Testis (tissue), 3 donors: ENCODE measurements around the gene TLK1. TPM values are rescaled to one million over a fixed set of nuclear protein-coding genes. Genes with fewer than 3 reads are reported as not detected.
A peak's percentile ranks its signal among the peaks of the same experiment; 100 is the strongest.

Source experiments
- DNase-seq: peaks from one replicate; pipeline ENCODE4 v3.0.0-alpha.2; 2019
- H3K27ac ChIP-seq, 2 donors: fragments of 200-600 bp; sonication (generic); one replicate each; pipeline ENCODE4 v1.5.1; 2019
- H3K27me3 ChIP-seq: fragments of 200-600 bp; sonication (generic); one replicate; pipeline ENCODE4 v1.5.1; 2019
- H3K36me3 ChIP-seq: fragments of 200-600 bp; sonication (generic); one replicate; pipeline ENCODE4 v1.5.1; 2017; ENCODE audit warnings: low read depth; ENCODE audit errors: missing control alignments
- H3K4me1 ChIP-seq: fragments of 200-600 bp; sonication (generic); one replicate; pipeline ENCODE4 v1.5.1; 2019
- H3K4me3 ChIP-seq, 2 donors: fragments of 200-600 bp; sonication (generic); one replicate each; pipeline ENCODE4 v1.5.1; 2017 to 2019
- H3K9me3 ChIP-seq: fragments of 200-600 bp; sonication (generic); one replicate; pipeline ENCODE4 v1.5.1; 2017
- CTCF ChIP-seq, 3 experiments: fragments of 450-650 bp in 2 of 3; fragments of 200-600 bp in 1 of 3; sonication (generic) in 1 of 3; IDR thresholded peaks; one replicate each; pipeline ENCODE4 v1.5.1; 2016 to 2019; ENCODE audit warnings: antibody characterized with exemption in 3 of 3, mild to moderate bottlenecking in 2 of 3, moderate library complexity in 1 of 3
- POLR2A ChIP-seq: fragments of 450-650 bp; IDR thresholded peaks from one replicate; pipeline ENCODE4 v1.6.1; 2017; ENCODE audit warnings: antibody characterized with exemption, mild to moderate bottlenecking, moderate library complexity
- WGBS, 2 donors: methylation state at CpG; one replicate each; pipeline ENCODE4 v1.1.5; 2018; 5-methylcytosine and 5-hydroxymethylcytosine counted together
- intact Hi-C: fragments of 100-400 bp; cut with DNase I; formaldehyde crosslinking; loops from one replicate; pipeline ENCODE4 v1.15.1; 2023; ENCODE audit warnings: low total_unique reads
- polyA plus RNA-seq: library from polyadenylated mRNA; stranded (reverse); fragments of 350-450 nt; fragmentation: Illumina TruSeq; extraction: RNeasy Lipid Tissue Mini Kit (QIAGEN cat#74804); gene quantifications from one replicate; pipeline ENCODE4 v1.2.3, GENCODE V29; 2014; ENCODE audit warnings: low read depth, low replicate concordance; ENCODE audit not compliant: insufficient read depth
- total RNA-seq, 2 donors: library from RNA; depleted of rRNA; stranded (reverse); fragments of >200 nt; gene quantifications; one replicate each; pipeline ENCODE4 v1.2.3, GENCODE V29; 2016

The TLK1 gene
- total and polyA plus RNA-seq, 3 donors from 2014 or later, result 36.8 to 112 (median 110) TPM

GRCh38 chr2:171141320-171141719 is 19.4 kb downstream of the TLK1 start:
- H3K9me3 ChIP-seq, result no peaks in the 10 kb centered on the region
- no peak for DNase-seq
- H3K27ac ChIP-seq, result no peak overlapping the region
- peaks cover 17% of the 10 kb centered on the region for H3K4me1 ChIP-seq
- 67% methylated on average over 1 of the region's 1 CpG for WGBS, 2 donors
- H3K36me3 ChIP-seq, result no peaks in the 10 kb centered on the region
- H3K4me3 ChIP-seq, result no peak overlapping the region
- no peak for TF ChIP-seq POLR2A
- peak in 1 of 3 experiments; percentile 4 for TF ChIP-seq CTCF (IDR thresholded peaks at IDR 0.05)
- intact Hi-C loops, result no loop called here
- no peaks in the 10 kb centered on the region for H3K27me3 ChIP-seq

DNA sequence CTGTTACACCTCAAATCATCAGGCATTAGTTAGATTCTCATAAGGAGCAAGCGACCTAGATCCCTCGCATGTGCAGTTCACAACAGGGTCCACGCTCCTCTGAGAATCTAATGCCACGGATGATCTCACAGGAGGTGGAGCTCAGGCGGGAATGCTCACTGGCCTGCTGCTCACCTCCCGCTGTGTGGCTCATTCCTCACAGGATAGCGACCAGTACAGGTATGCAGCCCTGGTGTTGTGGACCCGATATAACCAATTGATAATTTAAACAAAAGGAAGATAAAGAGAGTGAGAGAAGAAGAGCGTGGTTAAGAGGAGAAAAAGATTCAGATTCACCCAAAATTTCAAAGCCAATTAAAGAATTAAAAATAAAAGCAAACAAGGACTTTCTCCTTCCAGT is 20.8 kb downstream of the TLK1 start:
- Histone ChIP-seq H3K27me3 (no peaks in the 10 kb centered on the region), H3K36me3 (no peaks in the 10 kb centered on the region), H3K4me1 (peaks cover 17% of the 10 kb centered on the region), H3K27ac (peak overlapping the region in 1 of 2 donors; percentile 11), H3K9me3 (no peaks in the 10 kb centered on the region), H3K4me3 (no peak overlapping the region)
- intact Hi-C loops, result no loop called here
- no peak for TF ChIP-seq CTCF (IDR thresholded peaks at IDR 0.05)
- TF ChIP-seq POLR2A, result no peak
- DNase-seq, result no peak
- WGBS, 2 donors, result 89 to 91% methylated on average over 9 of the region's 9 CpGs

- no peak for TF ChIP-seq CTCF (IDR thresholded peaks at IDR 0.05)
- TF ChIP-seq POLR2A, result no peak
- DNase-seq, result no peak
- Histone ChIP-seq H3K27me3 (no peaks in the 10 kb centered on the region), H3K9me3 (no peaks in the 10 kb centered on the region), H3K27ac (no peak overlapping the region), H3K4me3 (no peak overlapping the region), H3K4me1 (peaks cover 19% of the 10 kb centered on the region), H3K36me3 (no peaks in the 10 kb centered on the region)
- intact Hi-C loops, result no loop called here
- WGBS, 2 donors, result 79 to 82% methylated on average over 4 of the region's 4 CpGs
These were observed 24.7 kb downstream of the TLK1 start for GRCh38 chr2:171136024-171136423.

DNA sequence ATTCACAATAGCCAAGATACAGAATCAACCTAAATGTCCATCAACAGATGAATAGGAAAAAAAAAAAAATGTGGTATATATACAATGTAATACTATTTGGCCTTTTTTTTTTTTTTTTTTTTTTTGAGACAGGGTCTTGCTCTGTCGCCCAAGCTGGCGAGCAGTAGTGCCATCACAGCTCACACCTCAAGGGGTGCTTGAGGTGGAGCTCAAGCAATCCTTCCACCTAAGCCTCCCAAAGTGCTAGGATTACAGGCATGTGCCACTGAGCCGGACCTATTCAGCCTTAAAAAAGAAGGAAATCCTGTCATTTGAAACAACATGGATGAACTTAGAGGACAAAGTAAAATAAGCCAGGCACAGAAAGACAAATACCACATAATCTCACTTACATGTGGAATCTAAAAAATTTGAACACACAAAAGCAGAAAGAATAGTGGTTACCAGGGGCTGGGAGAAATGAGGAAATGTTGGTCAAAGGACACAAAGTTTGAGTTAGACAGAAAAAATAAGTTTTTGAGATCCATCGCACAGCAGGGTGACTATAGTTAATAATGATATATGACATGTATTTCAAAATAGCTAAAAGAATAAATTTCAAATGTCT is 26.0 kb downstream of the TLK1 start:
- intact Hi-C loops, result no loop called here
- no peak for DNase-seq

More for the DNA sequence above, 26.0 kb downstream of the TLK1 start:
- H3K4me3 ChIP-seq, result no peak overlapping the region
- H3K36me3 ChIP-seq, result no peaks in the 10 kb centered on the region
- H3K27ac ChIP-seq, result no peak overlapping the region
- WGBS, 2 donors, result 87 to 91% methylated on average over 4 of the region's 4 CpGs
- no peaks in the 10 kb centered on the region for H3K9me3 ChIP-seq
- H3K27me3 ChIP-seq, result no peaks in the 10 kb centered on the region
- TF ChIP-seq CTCF (IDR thresholded peaks at IDR 0.05) (no peak), POLR2A (no peak)
- H3K4me1 ChIP-seq, result peaks cover 18% of the 10 kb centered on the region
